MM.1S (cell line): Measurements from ENCODE around the gene NOXA1.

Source experiments
- DNase-seq: peaks from one replicate; pipeline ENCODE4 v3.0.0-alpha.2; 2015
- H2AFZ ChIP-seq: fragments of 300-600 bp; sonication (generic); 2 replicates; pipeline ENCODE4 v1.6.0; 2016; ENCODE audit warnings: antibody characterized with exemption, low read length
- H3F3A ChIP-seq: fragments of 300-600 bp; sonication (generic); 2 replicates; pipeline ENCODE4 v1.6.1; 2016; ENCODE audit warnings: mild to moderate bottlenecking, antibody characterized with exemption, low read length, moderate library complexity, mixed read lengths; ENCODE audit not compliant: insufficient read depth
- H3K27ac ChIP-seq: fragments of 300-600 bp; sonication (generic); 2 replicates; pipeline ENCODE4 v1.5.1; 2016; ENCODE audit warnings: mild to moderate bottlenecking, low read length
- H3K27me3 ChIP-seq: fragments of 300-600 bp; sonication (generic); replicated peaks from 2 replicates; pipeline ENCODE4 v1.6.0; 2016; ENCODE audit warnings: low read length; ENCODE audit not compliant: insufficient read depth
- H3K36me3 ChIP-seq: fragments of 300-600 bp; sonication (generic); replicated peaks from 2 replicates; pipeline ENCODE4 v1.6.1; 2016; ENCODE audit warnings: mild to moderate bottlenecking, low read length, mixed read lengths; ENCODE audit not compliant: insufficient read depth
- H3K4me1 ChIP-seq: fragments of 300-600 bp; sonication (generic); 2 replicates; pipeline ENCODE4 v1.6.1; 2016; ENCODE audit warnings: low read length, mixed read lengths
- H3K4me2 ChIP-seq: fragments of 300-600 bp; sonication (generic); 2 replicates; pipeline ENCODE4 v1.6.0; 2016; ENCODE audit warnings: low read depth, low read length
- H3K4me3 ChIP-seq: fragments of 300-600 bp; sonication (generic); 2 replicates; pipeline ENCODE4 v1.5.1; 2016; ENCODE audit warnings: low read length, mixed read lengths
- H3K79me2 ChIP-seq: fragments of 300-600 bp; sonication (generic); 2 replicates; pipeline ENCODE4 v1.6.1; 2016; ENCODE audit warnings: mixed run types, low read length, mixed read lengths
- H3K9ac ChIP-seq: fragments of 300-600 bp; sonication (generic); 2 replicates; pipeline ENCODE4 v1.6.1; 2016; ENCODE audit warnings: low read length, mixed read lengths
- H3K9me2 ChIP-seq: fragments of 300-600 bp; sonication (generic); replicated peaks from 2 replicates; pipeline ENCODE4 v1.6.1; 2016; ENCODE audit warnings: mild to moderate bottlenecking, low read length, mixed read lengths; ENCODE audit not compliant: insufficient read depth
- H3K9me3 ChIP-seq: fragments of 300-600 bp; sonication (generic); replicated peaks from 2 replicates; pipeline ENCODE4 v1.6.1; 2016; ENCODE audit warnings: mild to moderate bottlenecking, low read length, mixed read lengths; ENCODE audit not compliant: insufficient read depth
- H4K20me1 ChIP-seq: fragments of 300-600 bp; sonication (generic); 2 replicates; pipeline ENCODE4 v1.6.1; 2016; ENCODE audit warnings: mild to moderate bottlenecking, low read length, moderate library complexity, mixed read lengths; ENCODE audit not compliant: insufficient read depth
- EZH2 ChIP-seq: fragments of 300-600 bp; sonication (generic); optimal IDR thresholded peaks from 2 replicates; pipeline ENCODE3; 2017; ENCODE audit warnings: low read depth, mild to moderate bottlenecking, antibody characterized with exemption, low read length, mixed read lengths
- EZH2phosphoT487 ChIP-seq: fragments of 300-600 bp; sonication (generic); IDR thresholded peaks from 2 replicates; pipeline ENCODE4 v1.6.1; 2018; ENCODE audit warnings: antibody characterized with exemption, low read length
- TF ChIP-seq, protein P1 (sequence below): fragments of 300-600 bp; sonication (generic); IDR thresholded peaks from 2 replicates; pipeline ENCODE4 v1.5.1; 2016; ENCODE audit warnings: antibody characterized with exemption, low read length, mixed read lengths

Gene NOXA1

DNA sequence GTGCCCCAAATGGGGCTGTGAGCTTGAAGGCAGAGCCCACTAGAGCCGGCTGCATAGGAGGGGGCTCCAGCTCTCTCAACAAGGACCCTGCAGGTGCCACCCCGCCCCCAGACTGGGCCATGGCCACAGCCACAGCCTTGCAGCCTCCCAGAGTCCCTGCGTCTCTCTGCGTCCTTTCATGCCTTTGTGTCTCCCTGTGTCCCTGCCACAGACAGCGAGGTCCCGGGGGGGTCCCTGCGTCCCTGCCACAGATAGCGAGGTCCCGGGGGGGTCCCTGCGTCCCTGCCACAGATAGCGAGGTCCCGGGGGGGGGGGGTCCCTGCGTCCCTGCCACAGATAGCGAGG, 6.3 kb downstream of the NOXA1 start:
- Histone ChIP-seq H2AFZ (no peak overlapping the region), H3K9ac (no peak overlapping the region), H3K36me3 (no peaks in the 10 kb centered on the region), H3K9me3 (no peaks in the 10 kb centered on the region), H3K9me2 (no peaks in the 10 kb centered on the region), H3K27me3 (peaks cover 92% of the 10 kb centered on the region), H3F3A (peaks cover 5% of the 10 kb centered on the region; the same call in 1 of the 2 replicates), H3K4me3 (no peak overlapping the region), H3K79me2 (no peaks in the 10 kb centered on the region), H3K4me1 (no peaks in the 10 kb centered on the region), H4K20me1 (no peaks in the 10 kb centered on the region), H3K4me2 (no peak overlapping the region; the same call in 1 of the 2 replicates), H3K27ac (no peak overlapping the region)
- TF ChIP-seq EZH2 (no peak), EZH2phosphoT487 (no peak)
- TF ChIP-seq, protein P1, sequence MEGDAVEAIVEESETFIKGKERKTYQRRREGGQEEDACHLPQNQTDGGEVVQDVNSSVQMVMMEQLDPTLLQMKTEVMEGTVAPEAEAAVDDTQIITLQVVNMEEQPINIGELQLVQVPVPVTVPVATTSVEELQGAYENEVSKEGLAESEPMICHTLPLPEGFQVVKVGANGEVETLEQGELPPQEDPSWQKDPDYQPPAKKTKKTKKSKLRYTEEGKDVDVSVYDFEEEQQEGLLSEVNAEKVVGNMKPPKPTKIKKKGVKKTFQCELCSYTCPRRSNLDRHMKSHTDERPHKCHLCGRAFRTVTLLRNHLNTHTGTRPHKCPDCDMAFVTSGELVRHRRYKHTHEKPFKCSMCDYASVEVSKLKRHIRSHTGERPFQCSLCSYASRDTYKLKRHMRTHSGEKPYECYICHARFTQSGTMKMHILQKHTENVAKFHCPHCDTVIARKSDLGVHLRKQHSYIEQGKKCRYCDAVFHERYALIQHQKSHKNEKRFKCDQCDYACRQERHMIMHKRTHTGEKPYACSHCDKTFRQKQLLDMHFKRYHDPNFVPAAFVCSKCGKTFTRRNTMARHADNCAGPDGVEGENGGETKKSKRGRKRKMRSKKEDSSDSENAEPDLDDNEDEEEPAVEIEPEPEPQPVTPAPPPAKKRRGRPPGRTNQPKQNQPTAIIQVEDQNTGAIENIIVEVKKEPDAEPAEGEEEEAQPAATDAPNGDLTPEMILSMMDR = no peak
- DNase-seq = no peak

DNA sequence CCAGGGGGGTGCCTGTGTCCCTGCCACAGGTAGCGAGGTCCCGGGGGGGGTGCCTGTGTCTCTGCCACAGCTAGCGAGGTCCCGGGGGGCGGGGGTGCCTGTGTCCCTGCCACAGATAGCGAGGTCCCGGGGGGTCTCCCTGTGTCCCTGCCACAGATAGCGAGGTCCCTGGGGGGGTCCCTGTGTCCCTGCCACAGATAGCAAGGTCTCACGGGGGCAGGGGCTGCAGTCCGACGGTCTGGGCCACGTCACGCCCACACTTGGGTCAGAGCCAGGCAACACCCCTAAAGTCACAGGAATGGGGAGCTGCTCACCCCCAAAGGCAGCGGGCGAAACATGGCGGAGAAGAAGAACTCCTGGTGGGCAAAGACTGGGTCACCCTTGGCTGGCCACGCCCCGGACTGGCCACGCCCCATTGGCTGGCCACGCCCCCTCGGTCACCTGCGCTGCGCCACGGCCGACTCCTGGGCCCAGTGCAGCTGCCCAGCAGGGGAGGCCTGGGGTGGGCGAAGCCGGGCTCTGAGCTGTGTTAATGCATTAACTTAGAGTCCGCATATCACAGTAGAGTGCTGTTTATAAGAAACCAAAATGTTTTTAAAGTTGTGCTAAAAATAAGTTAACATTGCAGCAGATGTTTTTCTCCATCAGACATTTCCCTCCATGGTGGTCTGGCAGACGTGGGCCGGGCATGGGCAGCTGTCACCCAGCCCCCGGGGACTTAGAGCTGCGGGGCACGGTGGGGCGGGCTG, 7.0 kb downstream of the NOXA1 start:
- no peaks in the 10 kb centered on the region for H3K36me3 ChIP-seq
- H3K27ac ChIP-seq = no peak overlapping the region
- H3K27me3 ChIP-seq = peaks cover 92% of the 10 kb centered on the region
- peaks cover 2% of the 10 kb centered on the region; the same call in 1 of the 2 replicates for H3F3A ChIP-seq
- H3K9me3 ChIP-seq = no peaks in the 10 kb centered on the region
- peak overlapping the region; percentile 28; the same call in 1 of the 2 replicates for H3K4me3 ChIP-seq
- peak overlapping the region; percentile 61; the same call in 1 of the 2 replicates for H2AFZ ChIP-seq
- no peaks in the 10 kb centered on the region for H3K79me2 ChIP-seq
- H3K9ac ChIP-seq = no peak overlapping the region
- H3K9me2 ChIP-seq = no peaks in the 10 kb centered on the region
- TF ChIP-seq EZH2 (no peak), EZH2phosphoT487 (no peak)
- TF ChIP-seq, protein P1 = no peak
- no peaks in the 10 kb centered on the region for H3K4me1 ChIP-seq
- peak; percentile 47 for DNase-seq
- no peaks in the 10 kb centered on the region for H4K20me1 ChIP-seq
- peak overlapping the region; percentile 65 for H3K4me2 ChIP-seq

DNA sequence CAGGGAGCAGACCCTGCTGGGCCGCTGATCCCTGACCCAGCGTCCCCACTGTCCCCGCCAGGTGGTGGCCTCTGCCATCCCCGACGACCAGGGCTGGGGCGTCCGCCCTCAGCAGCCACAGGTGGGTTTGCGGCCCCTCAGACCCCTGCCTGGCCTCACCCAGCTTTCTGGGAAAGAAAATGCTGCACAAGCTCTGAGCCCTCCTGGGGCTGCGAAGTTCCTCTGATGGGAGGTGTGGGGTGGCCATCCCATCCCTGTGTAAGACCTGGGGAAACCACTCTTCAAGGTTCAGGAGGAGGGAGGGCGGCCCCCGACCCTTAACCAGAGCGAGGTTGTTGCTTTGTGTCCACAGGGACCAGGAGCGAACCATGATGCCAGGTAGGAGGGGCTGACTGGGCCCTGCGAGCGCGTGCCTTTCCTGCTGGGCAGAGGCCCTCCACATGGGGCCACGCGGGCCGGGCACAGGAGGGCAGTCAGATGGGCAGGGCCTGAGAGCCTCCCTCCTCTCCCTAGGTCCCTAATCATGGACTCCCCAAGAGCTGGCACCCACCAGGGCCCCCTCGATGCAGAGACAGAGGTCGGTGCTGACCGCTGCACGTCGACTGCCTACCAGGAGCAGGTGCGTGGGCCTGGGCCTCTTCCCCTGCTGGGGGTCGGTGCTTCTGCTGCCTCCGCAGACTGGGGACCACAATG, 7.7 kb downstream of the NOXA1 start:
- no peak overlapping the region for H3K9ac ChIP-seq
- no peak overlapping the region for H2AFZ ChIP-seq
- peak overlapping the region; percentile 65; the same call in 1 of the 2 replicates for H3K4me2 ChIP-seq
- H3K27me3 ChIP-seq = peaks cover 92% of the 10 kb centered on the region
- no peaks in the 10 kb centered on the region for H3K9me3 ChIP-seq
- H3K79me2 ChIP-seq = no peaks in the 10 kb centered on the region
- no peak overlapping the region for H3K27ac ChIP-seq
- H4K20me1 ChIP-seq = no peaks in the 10 kb centered on the region
- no peaks in the 10 kb centered on the region for H3K36me3 ChIP-seq
- no peaks in the 10 kb centered on the region for H3K4me1 ChIP-seq
- no peak for DNase-seq
- no peak overlapping the region for H3K4me3 ChIP-seq
- TF ChIP-seq, protein P1 = no peak
- TF ChIP-seq EZH2phosphoT487 (no peak), EZH2 (no peak)
- H3F3A ChIP-seq = no peaks in the 10 kb centered on the region
- H3K9me2 ChIP-seq = no peaks in the 10 kb centered on the region
